HCT116 (cell line): ENCODE measurements around the gene NFE2L3. TPM values are rescaled to one million over a fixed set of nuclear protein-coding genes. Genes with fewer than 3 reads are reported as not detected.

Source experiments
- ATAC-seq: fragments of 200-7000 bp; cut with Tn5 transposase; 2 replicates; pipeline ENCODE4 v1.9.1; 2020; ENCODE audit warnings: mild to moderate bottlenecking, moderate library complexity
- BruUV-seq: library from RNA; stranded (reverse); fragments of 400-500 nt; replicated peaks from 2 replicates; lab custom pipeline; 2021; lab: Mats Ljungman, UMichigan
- CTCF ChIA-PET: fragments of 300-600 bp; sonication (Branson Sonifier 250); formaldehyde crosslinking; loops from one replicate; lab custom pipeline; 2021; ENCODE audit warnings: antibody characterized with exemption; lab: Charles Lee
- POLR2A ChIA-PET: fragments of 300-600, 350-600 bp; sonication (Branson Sonifier 250); formaldehyde crosslinking; loops from one replicate; lab custom pipeline; 2021; ENCODE audit warnings: antibody characterized with exemption; lab: Charles Lee
- RAD21 ChIA-PET, 2 experiments: fragments of 300-600 bp; sonication (Branson Sonifier 250); formaldehyde crosslinking; loops; one replicate each; lab custom pipeline; 2023; ENCODE audit warnings: low total read pairs in 2 of 2; ENCODE audit not compliant: uncharacterized antibody in 2 of 2, unreplicated experiment in 2 of 2, low non-redundant PET in 1 of 2; lab: Charles Lee
- DNase-seq: peaks from one replicate; pipeline ENCODE4 v3.0.0-alpha.2; 2010; ENCODE audit warnings: low read depth, low spot score
- H2AFZ ChIP-seq: fragments of 200-600 bp; shearing (Covaris generic), sonication (generic); 2 replicates; pipeline ENCODE4 v1.6.1; 2017; ENCODE audit warnings: low read depth, mixed run types, mixed read lengths, antibody characterized with exemption, low read length; ENCODE audit not compliant: poor library complexity, severe bottlenecking
- H3K27ac ChIP-seq: 2 replicates; pipeline ENCODE4 v1.5.1; 2012; ENCODE audit warnings: low read depth, low read length
- H3K27me3 ChIP-seq: fragments of 200-600 bp; sonication (generic); 2 replicates; pipeline ENCODE4 v1.6.1; 2016; ENCODE audit warnings: mixed run types, low read length, mixed read lengths; ENCODE audit not compliant: insufficient read depth
- H3K36me3 ChIP-seq, 2 experiments: fragments of 200-500 bp in 1 of 2; fragments of 200-600 bp in 1 of 2; sonication (Bioruptor generic) in 1 of 2; sonication (generic) in 1 of 2; 2 replicates each; pipeline versions ENCODE4 v1.5.1 to v1.6.1; 2014 to 2016; ENCODE audit warnings: low read length in 2 of 2, inconsistent platforms in 1 of 2, mixed read lengths in 1 of 2, mixed run types in 1 of 2; ENCODE audit not compliant: insufficient read depth in 2 of 2, control insufficient read depth in 1 of 2
- H3K4me1 ChIP-seq, 2 experiments: fragments of 200-600 bp in 1 of 2; sonication (generic) in 1 of 2; 2 replicates each; pipeline versions ENCODE4 v1.5.1 to v1.6.1; 2012 to 2017; ENCODE audit warnings: low read length in 2 of 2, inconsistent platforms in 1 of 2, mild to moderate bottlenecking in 1 of 2, mixed read lengths in 1 of 2, mixed run types in 1 of 2, moderate library complexity in 1 of 2; ENCODE audit not compliant: insufficient read depth in 2 of 2, control insufficient read depth in 1 of 2
- H3K4me2 ChIP-seq: fragments of 200-600 bp; sonication (generic); 2 replicates; pipeline ENCODE4 v1.6.1; 2017; ENCODE audit warnings: mixed run types, low read length, mixed read lengths
- H3K4me3 ChIP-seq, 2 experiments: fragments of 200-600 bp in 1 of 2; sonication (generic) in 1 of 2; replicated peaks in 1 of 2; 2 replicates each; pipeline ENCODE4 v1.5.1; 2011 to 2016; ENCODE audit warnings: low read length in 2 of 2, control low read depth in 1 of 2, low read depth in 1 of 2, mild to moderate bottlenecking in 1 of 2, mixed read lengths in 1 of 2, mixed run types in 1 of 2
- H3K79me2 ChIP-seq: fragments of 200-600 bp; sonication (generic); 2 replicates; pipeline ENCODE4 v1.6.1; 2017; ENCODE audit warnings: mild to moderate bottlenecking, mixed run types, low read length, moderate library complexity, mixed read lengths; ENCODE audit not compliant: insufficient read depth
- H3K9ac ChIP-seq: fragments of 200-600 bp; sonication (generic); 2 replicates; pipeline ENCODE4 v1.6.1; 2016; ENCODE audit warnings: low read length, mixed read lengths
- H3K9me2 ChIP-seq: fragments of 200-600 bp; sonication (generic), shearing (Covaris generic); 2 replicates; pipeline ENCODE4 v1.6.1; 2017; ENCODE audit warnings: mixed run types, mild to moderate bottlenecking, moderate library complexity; ENCODE audit not compliant: insufficient read depth
- H3K9me3 ChIP-seq, 2 experiments: fragments of 200-500 bp in 1 of 2; fragments of 200-600 bp in 1 of 2; sonication (Bioruptor generic) in 1 of 2; sonication (generic) in 1 of 2; 2 replicates each; pipeline ENCODE4 v1.6.1; 2014 to 2017; ENCODE audit warnings: low read length in 2 of 2, mixed read lengths in 2 of 2, inconsistent platforms in 1 of 2, low read depth in 1 of 2, mild to moderate bottlenecking in 1 of 2, mixed run types in 1 of 2, moderate library complexity in 1 of 2; ENCODE audit not compliant: control insufficient read depth in 1 of 2, insufficient read depth in 1 of 2
- H4K20me1 ChIP-seq: fragments of 200-600 bp; sonication (generic), shearing (Covaris generic); 2 replicates; pipeline ENCODE4 v1.6.1; 2017; ENCODE audit warnings: mixed run types, mild to moderate bottlenecking, moderate library complexity; ENCODE audit not compliant: insufficient read depth
- EGR1 ChIP-seq: IDR thresholded peaks from 2 replicates; pipeline ENCODE4 v1.6.1; 2012; ENCODE audit warnings: low read depth
- FOSL1 ChIP-seq: IDR thresholded peaks from 2 replicates; pipeline ENCODE4 v1.6.1; 2012; ENCODE audit warnings: low read depth
- JUND ChIP-seq: IDR thresholded peaks from 2 replicates; pipeline ENCODE4 v1.6.1; 2012
- POLR2AphosphoS5 ChIP-seq: IDR thresholded peaks from 2 replicates; pipeline ENCODE4 v1.6.1; 2011; ENCODE audit warnings: mild to moderate bottlenecking, low read depth, low read length, moderate library complexity
- RAD21 ChIP-seq: IDR thresholded peaks from 2 replicates; pipeline ENCODE4 v1.6.1; 2012; ENCODE audit warnings: low read depth, mild to moderate bottlenecking
- SP1 ChIP-seq: IDR thresholded peaks from 2 replicates; pipeline ENCODE4 v1.6.1; 2012; ENCODE audit warnings: low read depth
- TCF7L2 ChIP-seq: IDR thresholded peaks from 2 replicates; pipeline ENCODE4 v1.7.0; 2011; ENCODE audit warnings: borderline replicate concordance, inconsistent platforms; ENCODE audit not compliant: insufficient read depth, insufficient read length; ENCODE audit errors: extremely low read depth
- ZNF274 ChIP-seq: fragments of 200-500 bp; sonication (Bioruptor generic); IDR thresholded peaks from 2 replicates; pipeline ENCODE4 v1.6.1; 2014; ENCODE audit warnings: mild to moderate bottlenecking, low read depth, low read length, inconsistent platforms
- intact Hi-C: fragments of 100-400 bp; cut with micrococcal nuclease; formaldehyde crosslinking; loops from 2 replicates; pipeline ENCODE4 v1.10.0; 2022
- total RNA-seq: library from RNA; stranded (reverse); gene quantifications from one replicate; pipeline ENCODE4 v1.2.1, GENCODE V29; 2021; ENCODE audit not compliant: unreplicated experiment
- TF ChIP-seq, protein P1 (sequence below): IDR thresholded peaks from 2 replicates; pipeline ENCODE4 v1.6.1; 2012
- TF ChIP-seq, protein P2 (sequence below): IDR thresholded peaks from 2 replicates; pipeline ENCODE4 v1.6.1; 2012; ENCODE audit warnings: low read depth
- TF ChIP-seq, protein P3 (sequence below), 3 experiments: fragments of 200-600 bp in 1 of 3; sonication (generic) in 1 of 3; IDR thresholded peaks in 2 of 3; conservative IDR thresholded peaks in 1 of 3; 2 replicates each; pipeline ENCODE4 v1.5.1; 2012 to 2017; ENCODE audit warnings: low read depth in 2 of 3, low read length in 2 of 3, antibody characterized with exemption in 1 of 3, borderline replicate concordance in 1 of 3, control low read depth in 1 of 3, mild to moderate bottlenecking in 1 of 3, mixed read lengths in 1 of 3, mixed run types in 1 of 3, moderate library complexity in 1 of 3; ENCODE audit not compliant: insufficient read depth in 1 of 3
- TF ChIP-seq, protein P4 (sequence below): IDR thresholded peaks from 2 replicates; pipeline ENCODE4 v1.6.1; 2011; ENCODE audit warnings: mild to moderate bottlenecking, low read length, moderate library complexity; ENCODE audit not compliant: insufficient replicate concordance; ENCODE audit errors: extremely low read depth

NFE2L3 gene
- total RNA-seq, 1 experiment from 2014 or later: 27.0 TPM

GRCh38 chr7:26135551-26135950, 16.4 kb upstream of the NFE2L3 start:
- ATAC-seq (no peak), DNase-seq (no peak)
- Histone ChIP-seq H3K9ac (no peak overlapping the region), H3K4me3 (no peak overlapping the region), H3K9me2 (no peaks in the 10 kb centered on the region), H3K27ac (no peak overlapping the region), H3K9me3 (no peaks in the 10 kb centered on the region), H3K27me3 (no peaks in the 10 kb centered on the region), H3K36me3 (no peaks in the 10 kb centered on the region), H3K4me1 (no peaks in the 10 kb centered on the region), H3K79me2 (no peaks in the 10 kb centered on the region), H2AFZ (no peak overlapping the region), H3K4me2 (no peak overlapping the region), H4K20me1 (no peaks in the 10 kb centered on the region)
- CTCF ChIA-PET: no interaction called here
- no peak for TF ChIP-seq TCF7L2
- TF ChIP-seq FOSL1: no peak
- TF ChIP-seq POLR2AphosphoS5: no peak
- TF ChIP-seq, protein P1, sequence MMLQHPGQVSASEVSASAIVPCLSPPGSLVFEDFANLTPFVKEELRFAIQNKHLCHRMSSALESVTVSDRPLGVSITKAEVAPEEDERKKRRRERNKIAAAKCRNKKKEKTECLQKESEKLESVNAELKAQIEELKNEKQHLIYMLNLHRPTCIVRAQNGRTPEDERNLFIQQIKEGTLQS: no peak
- TF ChIP-seq JUND: no peak
- TF ChIP-seq, protein P2, sequence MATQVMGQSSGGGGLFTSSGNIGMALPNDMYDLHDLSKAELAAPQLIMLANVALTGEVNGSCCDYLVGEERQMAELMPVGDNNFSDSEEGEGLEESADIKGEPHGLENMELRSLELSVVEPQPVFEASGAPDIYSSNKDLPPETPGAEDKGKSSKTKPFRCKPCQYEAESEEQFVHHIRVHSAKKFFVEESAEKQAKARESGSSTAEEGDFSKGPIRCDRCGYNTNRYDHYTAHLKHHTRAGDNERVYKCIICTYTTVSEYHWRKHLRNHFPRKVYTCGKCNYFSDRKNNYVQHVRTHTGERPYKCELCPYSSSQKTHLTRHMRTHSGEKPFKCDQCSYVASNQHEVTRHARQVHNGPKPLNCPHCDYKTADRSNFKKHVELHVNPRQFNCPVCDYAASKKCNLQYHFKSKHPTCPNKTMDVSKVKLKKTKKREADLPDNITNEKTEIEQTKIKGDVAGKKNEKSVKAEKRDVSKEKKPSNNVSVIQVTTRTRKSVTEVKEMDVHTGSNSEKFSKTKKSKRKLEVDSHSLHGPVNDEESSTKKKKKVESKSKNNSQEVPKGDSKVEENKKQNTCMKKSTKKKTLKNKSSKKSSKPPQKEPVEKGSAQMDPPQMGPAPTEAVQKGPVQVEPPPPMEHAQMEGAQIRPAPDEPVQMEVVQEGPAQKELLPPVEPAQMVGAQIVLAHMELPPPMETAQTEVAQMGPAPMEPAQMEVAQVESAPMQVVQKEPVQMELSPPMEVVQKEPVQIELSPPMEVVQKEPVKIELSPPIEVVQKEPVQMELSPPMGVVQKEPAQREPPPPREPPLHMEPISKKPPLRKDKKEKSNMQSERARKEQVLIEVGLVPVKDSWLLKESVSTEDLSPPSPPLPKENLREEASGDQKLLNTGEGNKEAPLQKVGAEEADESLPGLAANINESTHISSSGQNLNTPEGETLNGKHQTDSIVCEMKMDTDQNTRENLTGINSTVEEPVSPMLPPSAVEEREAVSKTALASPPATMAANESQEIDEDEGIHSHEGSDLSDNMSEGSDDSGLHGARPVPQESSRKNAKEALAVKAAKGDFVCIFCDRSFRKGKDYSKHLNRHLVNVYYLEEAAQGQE: no peak
- TF ChIP-seq SP1: no peak
- TF ChIP-seq, protein P3, sequence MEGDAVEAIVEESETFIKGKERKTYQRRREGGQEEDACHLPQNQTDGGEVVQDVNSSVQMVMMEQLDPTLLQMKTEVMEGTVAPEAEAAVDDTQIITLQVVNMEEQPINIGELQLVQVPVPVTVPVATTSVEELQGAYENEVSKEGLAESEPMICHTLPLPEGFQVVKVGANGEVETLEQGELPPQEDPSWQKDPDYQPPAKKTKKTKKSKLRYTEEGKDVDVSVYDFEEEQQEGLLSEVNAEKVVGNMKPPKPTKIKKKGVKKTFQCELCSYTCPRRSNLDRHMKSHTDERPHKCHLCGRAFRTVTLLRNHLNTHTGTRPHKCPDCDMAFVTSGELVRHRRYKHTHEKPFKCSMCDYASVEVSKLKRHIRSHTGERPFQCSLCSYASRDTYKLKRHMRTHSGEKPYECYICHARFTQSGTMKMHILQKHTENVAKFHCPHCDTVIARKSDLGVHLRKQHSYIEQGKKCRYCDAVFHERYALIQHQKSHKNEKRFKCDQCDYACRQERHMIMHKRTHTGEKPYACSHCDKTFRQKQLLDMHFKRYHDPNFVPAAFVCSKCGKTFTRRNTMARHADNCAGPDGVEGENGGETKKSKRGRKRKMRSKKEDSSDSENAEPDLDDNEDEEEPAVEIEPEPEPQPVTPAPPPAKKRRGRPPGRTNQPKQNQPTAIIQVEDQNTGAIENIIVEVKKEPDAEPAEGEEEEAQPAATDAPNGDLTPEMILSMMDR (IDR thresholded peaks at IDR 0.05 in 2 of 3, conservative IDR thresholded peaks at IDR 0.05 in 1 of 3; ENCODE audit: borderline replicate concordance in 1 of 3, insufficient read depth in 1 of 3, low read depth in 2 of 3, low read length in 2 of 3): no peak
- TF ChIP-seq RAD21: no peak
- TF ChIP-seq, protein P4, sequence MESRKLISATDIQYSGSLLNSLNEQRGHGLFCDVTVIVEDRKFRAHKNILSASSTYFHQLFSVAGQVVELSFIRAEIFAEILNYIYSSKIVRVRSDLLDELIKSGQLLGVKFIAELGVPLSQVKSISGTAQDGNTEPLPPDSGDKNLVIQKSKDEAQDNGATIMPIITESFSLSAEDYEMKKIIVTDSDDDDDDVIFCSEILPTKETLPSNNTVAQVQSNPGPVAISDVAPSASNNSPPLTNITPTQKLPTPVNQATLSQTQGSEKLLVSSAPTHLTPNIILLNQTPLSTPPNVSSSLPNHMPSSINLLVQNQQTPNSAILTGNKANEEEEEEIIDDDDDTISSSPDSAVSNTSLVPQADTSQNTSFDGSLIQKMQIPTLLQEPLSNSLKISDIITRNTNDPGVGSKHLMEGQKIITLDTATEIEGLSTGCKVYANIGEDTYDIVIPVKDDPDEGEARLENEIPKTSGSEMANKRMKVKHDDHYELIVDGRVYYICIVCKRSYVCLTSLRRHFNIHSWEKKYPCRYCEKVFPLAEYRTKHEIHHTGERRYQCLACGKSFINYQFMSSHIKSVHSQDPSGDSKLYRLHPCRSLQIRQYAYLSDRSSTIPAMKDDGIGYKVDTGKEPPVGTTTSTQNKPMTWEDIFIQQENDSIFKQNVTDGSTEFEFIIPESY: no peak
- no peak for TF ChIP-seq ZNF274
- no peak for TF ChIP-seq EGR1
- RAD21 ChIA-PET: no interaction called here
- BruUV-seq: no TSS peak
- intact Hi-C loops: no loop called here
- POLR2A ChIA-PET: no interaction called here
